GM12878 (cell line): ENCODE results near the gene ZNF462.

Experiments
- CHD4 ChIP-seq: fragments of 200-600 bp; sonication (generic); IDR thresholded peaks from 2 replicates; pipeline ENCODE4 v1.6.1; 2016; ENCODE audit warnings: mild to moderate bottlenecking
- EP300 ChIP-seq, 2 experiments: fragments of 150-350 bp in 1 of 2; IDR thresholded peaks; 2 replicates each; pipeline ENCODE4 v1.6.1; 2011 to 2012; ENCODE audit warnings: low read depth in 2 of 2, low read length in 2 of 2, borderline replicate concordance in 1 of 2, improper control_type of control experiment in 1 of 2, inconsistent platforms in 1 of 2; ENCODE audit not compliant: control insufficient read depth in 1 of 2
- FOXM1 ChIP-seq: IDR thresholded peaks from 2 replicates; pipeline ENCODE4 v1.6.1; 2012; ENCODE audit warnings: low read depth, mild to moderate bottlenecking, inconsistent platforms, low read length, moderate library complexity
- MEF2A ChIP-seq: IDR thresholded peaks from 2 replicates; pipeline ENCODE4 v1.6.1; 2011; ENCODE audit warnings: low read depth, mild to moderate bottlenecking, low read length, moderate library complexity; ENCODE audit not compliant: insufficient read depth
- POLR2A ChIP-seq: IDR thresholded peaks from 2 replicates; pipeline ENCODE4 v1.6.1; 2011; ENCODE audit warnings: low read depth, mild to moderate bottlenecking, low read length
- RFX5 ChIP-seq: IDR thresholded peaks from 2 replicates; pipeline ENCODE4 v1.6.1; 2011; ENCODE audit warnings: low read depth, low read length, improper control_type of control experiment
- SUZ12 ChIP-seq: fragments of 200-600 bp; sonication (generic); IDR thresholded peaks from one replicate; pipeline ENCODE4 v1.6.1; 2018; ENCODE audit warnings: antibody characterized with exemption, mild to moderate bottlenecking; ENCODE audit not compliant: unreplicated experiment
- TAF1 ChIP-seq: IDR thresholded peaks from 2 replicates; pipeline ENCODE4 v1.6.1; 2011; ENCODE audit warnings: mild to moderate bottlenecking, low read depth, low read length, borderline replicate concordance
- ZNF207 ChIP-seq: fragments of 450-650 bp; IDR thresholded peaks from 2 replicates; pipeline ENCODE4 v1.6.1; 2014; ENCODE audit warnings: antibody characterized with exemption, mild to moderate bottlenecking, borderline replicate concordance
- TF ChIP-seq, protein P1 (sequence below), 3 experiments: IDR thresholded peaks in 2 of 3; conservative IDR thresholded peaks in 1 of 3; 2 replicates each; pipeline ENCODE4 v1.5.1; 2011; ENCODE audit warnings: low read depth in 3 of 3, low read length in 3 of 3, mild to moderate bottlenecking in 3 of 3, control low read depth in 2 of 3, moderate library complexity in 2 of 3, inconsistent platforms in 1 of 3, mixed read lengths in 1 of 3; ENCODE audit not compliant: control insufficient read depth in 2 of 3, insufficient read depth in 1 of 3; ENCODE audit errors: extremely low read depth in 1 of 3

- TF ChIP-seq ZNF207 (no peak), CHD4 (no peak), MEF2A (no peak), POLR2A (no peak), RFX5 (no peak), EP300 (IDR thresholded peaks at IDR 0.05; ENCODE audit: borderline replicate concordance in 1 of 2, control insufficient read depth in 1 of 2, low read depth in 2 of 2, low read length in 2 of 2) (no peak), FOXM1 (no peak), SUZ12 (no peak), TAF1 (no peak)
- TF ChIP-seq, protein P1, sequence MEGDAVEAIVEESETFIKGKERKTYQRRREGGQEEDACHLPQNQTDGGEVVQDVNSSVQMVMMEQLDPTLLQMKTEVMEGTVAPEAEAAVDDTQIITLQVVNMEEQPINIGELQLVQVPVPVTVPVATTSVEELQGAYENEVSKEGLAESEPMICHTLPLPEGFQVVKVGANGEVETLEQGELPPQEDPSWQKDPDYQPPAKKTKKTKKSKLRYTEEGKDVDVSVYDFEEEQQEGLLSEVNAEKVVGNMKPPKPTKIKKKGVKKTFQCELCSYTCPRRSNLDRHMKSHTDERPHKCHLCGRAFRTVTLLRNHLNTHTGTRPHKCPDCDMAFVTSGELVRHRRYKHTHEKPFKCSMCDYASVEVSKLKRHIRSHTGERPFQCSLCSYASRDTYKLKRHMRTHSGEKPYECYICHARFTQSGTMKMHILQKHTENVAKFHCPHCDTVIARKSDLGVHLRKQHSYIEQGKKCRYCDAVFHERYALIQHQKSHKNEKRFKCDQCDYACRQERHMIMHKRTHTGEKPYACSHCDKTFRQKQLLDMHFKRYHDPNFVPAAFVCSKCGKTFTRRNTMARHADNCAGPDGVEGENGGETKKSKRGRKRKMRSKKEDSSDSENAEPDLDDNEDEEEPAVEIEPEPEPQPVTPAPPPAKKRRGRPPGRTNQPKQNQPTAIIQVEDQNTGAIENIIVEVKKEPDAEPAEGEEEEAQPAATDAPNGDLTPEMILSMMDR (IDR thresholded peaks at IDR 0.05 in 2 of 3, conservative IDR thresholded peaks at IDR 0.05 in 1 of 3; ENCODE audit: control insufficient read depth in 2 of 3, extremely low read depth in 1 of 3, insufficient read depth in 1 of 3, low read depth in 3 of 3, low read length in 3 of 3): no peak
Observed at GRCh38 chr9:107049046-107049802, 186.3 kb downstream of the ZNF462 start.
